ENCODE data around the gene FOXN3.

- TF ChIP-seq CTCF (IDR thresholded peaks at IDR 0.05) (no peak), POLR2A (IDR thresholded peaks at IDR 0.05) (no peak)
Observed at GRCh38 chr14:89356927-89357326, 60.1 kb downstream of the FOXN3 start.

All from lower leg skin (tissue), 3 donors.